IPS-20b (cell line): ENCODE data around the gene NECTIN1.

Experiments used
- H3K27ac ChIP-seq: one replicate; pipeline ENCODE4 v1.5.1; 2013; ENCODE audit warnings: low read length
- H3K27me3 ChIP-seq: 2 replicates; pipeline ENCODE4 v1.6.1; 2013; ENCODE audit warnings: mild to moderate bottlenecking, low read length, inconsistent platforms; ENCODE audit not compliant: insufficient read depth
- H3K36me3 ChIP-seq: 2 replicates; pipeline ENCODE4 v1.6.1; 2013; ENCODE audit warnings: low read depth, mild to moderate bottlenecking, inconsistent platforms, low read length, moderate library complexity; ENCODE audit not compliant: insufficient read depth
- H3K4me1 ChIP-seq: 2 replicates; pipeline ENCODE4 v1.6.1; 2013; ENCODE audit warnings: mild to moderate bottlenecking, control low read depth, inconsistent platforms, low read length, moderate library complexity; ENCODE audit not compliant: insufficient read depth
- H3K4me3 ChIP-seq: 2 replicates; pipeline ENCODE4 v1.5.1; 2013; ENCODE audit warnings: mild to moderate bottlenecking, low read length, inconsistent platforms
- H3K9ac ChIP-seq: 2 replicates; pipeline ENCODE4 v1.6.1; 2013; ENCODE audit warnings: low read depth, mild to moderate bottlenecking, inconsistent platforms, low read length, moderate library complexity
- H3K9me3 ChIP-seq: 2 replicates; pipeline ENCODE4 v1.6.1; 2013; ENCODE audit warnings: mild to moderate bottlenecking, low read depth, low read length, inconsistent platforms; ENCODE audit not compliant: insufficient read depth

The NECTIN1 gene

GRCh38 chr11:119686177-119686882, 42.7 kb downstream of the NECTIN1 start:
- no peaks in the 10 kb centered on the region for H3K27me3 ChIP-seq
- peak overlapping the region; percentile 29 for H3K27ac ChIP-seq
- no peak overlapping the region for H3K9ac ChIP-seq
- peaks cover 23% of the 10 kb centered on the region for H3K4me1 ChIP-seq
- no peaks in the 10 kb centered on the region for H3K36me3 ChIP-seq
- H3K9me3 ChIP-seq: no peaks in the 10 kb centered on the region
- H3K4me3 ChIP-seq: no peak overlapping the region

- Histone ChIP-seq H3K4me3 (no peak overlapping the region), H3K9ac (no peak overlapping the region), H3K36me3 (peaks cover 2% of the 10 kb centered on the region; the same call in 1 of the 2 replicates), H3K9me3 (no peaks in the 10 kb centered on the region), H3K4me1 (peaks cover 22% of the 10 kb centered on the region), H3K27me3 (no peaks in the 10 kb centered on the region), H3K27ac (no peak overlapping the region)
Observed at GRCh38 chr11:119685111-119685746, 43.8 kb downstream of the NECTIN1 start.

- H3K36me3 ChIP-seq: peaks cover 6% of the 10 kb centered on the region; the same call in 1 of the 2 replicates
- no peak overlapping the region for H3K4me3 ChIP-seq
- H3K9me3 ChIP-seq: no peaks in the 10 kb centered on the region
- peaks cover 22% of the 10 kb centered on the region for H3K4me1 ChIP-seq
- no peak overlapping the region for H3K27ac ChIP-seq
- H3K9ac ChIP-seq: no peak overlapping the region
- no peaks in the 10 kb centered on the region for H3K27me3 ChIP-seq
Observed at GRCh38 chr11:119684361-119685110, 44.5 kb downstream of the NECTIN1 start.

GRCh38 chr11:119683783-119684182, 45.2 kb downstream of the NECTIN1 start:
- no peak overlapping the region for H3K4me3 ChIP-seq
- H3K36me3 ChIP-seq: peaks cover 9% of the 10 kb centered on the region
- no peak overlapping the region for H3K27ac ChIP-seq
- H3K9ac ChIP-seq: no peak overlapping the region
- 0 out of 2 replicates have a peak, but pooled peaks cover 3% of the 10 kb centered on the region for H3K9me3 ChIP-seq
- H3K4me1 ChIP-seq: peaks cover 22% of the 10 kb centered on the region
- H3K27me3 ChIP-seq: no peaks in the 10 kb centered on the region

- H3K36me3 ChIP-seq: peaks cover 33% of the 10 kb centered on the region
- H3K9me3 ChIP-seq: peaks cover 14% of the 10 kb centered on the region
- H3K9ac ChIP-seq: no peak overlapping the region
- H3K4me3 ChIP-seq: no peak overlapping the region
- H3K4me1 ChIP-seq: peaks cover 10% of the 10 kb centered on the region
- no peaks in the 10 kb centered on the region for H3K27me3 ChIP-seq
- no peak overlapping the region for H3K27ac ChIP-seq
Observed at GRCh38 chr11:119681361-119681910, 47.6 kb downstream of the NECTIN1 start.

GRCh38 chr11:119680541-119681360, 48.2 kb downstream of the NECTIN1 start:
- peaks cover 39% of the 10 kb centered on the region for H3K36me3 ChIP-seq
- H3K9me3 ChIP-seq: peaks cover 14% of the 10 kb centered on the region
- no peak overlapping the region for H3K9ac ChIP-seq
- H3K4me1 ChIP-seq: peaks cover 10% of the 10 kb centered on the region
- H3K4me3 ChIP-seq: no peak overlapping the region
- no peak overlapping the region for H3K27ac ChIP-seq
- H3K27me3 ChIP-seq: no peaks in the 10 kb centered on the region

GRCh38 chr11:119679346-119679745, 49.7 kb downstream of the NECTIN1 start:
- no peaks in the 10 kb centered on the region; the same call in 1 of the 2 replicates for H3K4me1 ChIP-seq

GRCh38 chr11:119678351-119678750, 50.6 kb downstream of the NECTIN1 start:
- Histone ChIP-seq H3K27me3 (no peaks in the 10 kb centered on the region), H3K9ac (no peak overlapping the region), H3K27ac (no peak overlapping the region), H3K9me3 (peaks cover 14% of the 10 kb centered on the region), H3K4me1 (no peaks in the 10 kb centered on the region; the same call in 1 of the 2 replicates), H3K4me3 (no peak overlapping the region), H3K36me3 (peaks cover 63% of the 10 kb centered on the region)

More at GRCh38 chr11:119679346-119679745, 49.7 kb downstream of the NECTIN1 start:
- Histone ChIP-seq H3K9ac (no peak overlapping the region), H3K27ac (no peak overlapping the region), H3K4me3 (no peak overlapping the region), H3K9me3 (peaks cover 14% of the 10 kb centered on the region), H3K27me3 (no peaks in the 10 kb centered on the region), H3K36me3 (peaks cover 53% of the 10 kb centered on the region)

GRCh38 chr11:119677840-119678239, 51.2 kb downstream of the NECTIN1 start:
- H3K27me3 ChIP-seq: no peaks in the 10 kb centered on the region
- no peak overlapping the region for H3K4me3 ChIP-seq
- peaks cover 67% of the 10 kb centered on the region for H3K36me3 ChIP-seq
- H3K9me3 ChIP-seq: peaks cover 14% of the 10 kb centered on the region
- no peaks in the 10 kb centered on the region; the same call in 1 of the 2 replicates for H3K4me1 ChIP-seq
- no peak overlapping the region for H3K27ac ChIP-seq
- H3K9ac ChIP-seq: no peak overlapping the region

GRCh38 chr11:119676461-119677020, 52.5 kb downstream of the NECTIN1 start:
- Histone ChIP-seq H3K36me3 (peaks cover 79% of the 10 kb centered on the region), H3K27ac (no peak overlapping the region), H3K27me3 (no peaks in the 10 kb centered on the region), H3K9me3 (peaks cover 14% of the 10 kb centered on the region), H3K4me1 (no peaks in the 10 kb centered on the region; the same call in 1 of the 2 replicates), H3K9ac (no peak overlapping the region), H3K4me3 (no peak overlapping the region)
